Stimulated activated CD8-positive, alpha-beta memory T cell treated with anti-CD3 and anti-CD28 coated beads, Interleukin-15, amount 100 ng/mL, for 24 hours (primary cell): ENCODE results near the gene EIF4E2.

Experiments
- DNase-seq: peaks from one replicate; pipeline ENCODE4 v3.0.0-alpha.2; 2020; ENCODE audit warnings: low read depth

EIF4E2 gene

GRCh38 chr2:232600053-232600773 lies 49.7 kb downstream of the EIF4E2 start:
- no peak for DNase-seq

DNA sequence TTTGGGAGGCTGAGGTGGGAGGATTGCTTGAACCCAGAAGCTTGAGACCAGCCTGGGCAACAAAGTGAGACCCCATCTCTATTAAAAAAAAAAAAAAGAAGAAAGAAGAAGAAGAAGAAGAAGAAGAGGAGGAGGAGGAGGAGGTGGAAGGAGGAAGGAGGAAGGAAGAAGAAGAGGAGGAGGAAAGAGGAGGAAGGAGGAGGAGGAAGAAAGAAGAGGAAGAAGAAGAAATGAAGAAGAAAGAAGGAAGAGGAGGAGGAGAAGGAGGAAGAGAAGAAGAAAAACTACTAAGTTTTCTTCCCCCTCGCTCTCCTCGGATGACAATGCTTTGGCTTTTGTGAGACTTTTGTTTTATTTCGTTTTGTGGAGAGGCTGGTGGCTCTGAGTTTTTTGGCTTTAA lies 52.8 kb downstream of the EIF4E2 start:
- no peak for DNase-seq

GRCh38 chr2:232604535-232604934 lies 54.0 kb downstream of the EIF4E2 start:
- no peak for DNase-seq

- DNase-seq, result no peak
Measured at GRCh38 chr2:232607011-232607410, 56.5 kb downstream of the EIF4E2 start.

- no peak for DNase-seq
Measured at GRCh38 chr2:232609607-232610006, 59.1 kb downstream of the EIF4E2 start.

DNA sequence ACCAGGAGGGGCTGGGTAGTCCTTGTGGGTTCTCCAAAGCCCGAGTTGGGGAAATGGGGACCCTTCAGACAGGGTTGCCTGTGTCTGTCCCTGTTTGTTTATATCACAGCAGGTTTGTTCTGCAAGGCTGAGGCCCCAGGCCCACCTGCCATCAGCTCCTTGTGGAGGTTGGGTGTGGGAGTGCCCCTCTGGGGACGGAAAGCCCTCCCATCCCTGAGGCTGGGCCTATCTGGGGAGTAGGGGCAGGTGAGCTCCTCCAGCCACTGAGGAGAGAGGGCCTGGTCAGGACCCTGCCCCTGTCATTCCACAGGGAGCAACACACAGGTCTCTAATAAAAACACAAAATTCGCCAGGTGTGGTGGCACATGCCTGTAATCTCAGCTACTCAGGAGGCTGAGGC lies 59.6 kb downstream of the EIF4E2 start:
- no peak for DNase-seq

DNA sequence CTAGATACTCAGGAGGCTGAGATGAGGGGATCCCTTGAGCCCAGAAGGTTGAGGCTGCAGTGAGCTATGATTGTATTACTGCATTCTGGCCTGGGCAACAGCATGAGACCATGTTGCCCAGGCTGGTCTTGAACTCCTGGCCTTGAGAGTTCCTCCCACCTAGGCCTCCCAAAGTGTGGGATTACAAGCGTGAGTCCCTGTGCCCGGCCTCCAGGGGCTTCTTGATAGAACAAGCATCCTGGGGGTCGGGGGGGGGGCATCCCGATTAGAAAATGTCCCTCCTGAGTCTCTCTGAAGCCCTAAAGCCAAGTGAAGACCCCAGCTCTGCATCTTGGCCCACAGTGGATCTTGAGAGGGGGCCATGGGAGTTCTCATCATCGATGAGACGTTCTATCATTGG lies 60.6 kb downstream of the EIF4E2 start:
- no peak for DNase-seq

- DNase-seq, result peak; percentile 60
Measured at GRCh38 chr2:232611559-232612218, 61.2 kb downstream of the EIF4E2 start.

- no peak for DNase-seq
Measured at GRCh38 chr2:232613538-232614134, 63.1 kb downstream of the EIF4E2 start.

DNA sequence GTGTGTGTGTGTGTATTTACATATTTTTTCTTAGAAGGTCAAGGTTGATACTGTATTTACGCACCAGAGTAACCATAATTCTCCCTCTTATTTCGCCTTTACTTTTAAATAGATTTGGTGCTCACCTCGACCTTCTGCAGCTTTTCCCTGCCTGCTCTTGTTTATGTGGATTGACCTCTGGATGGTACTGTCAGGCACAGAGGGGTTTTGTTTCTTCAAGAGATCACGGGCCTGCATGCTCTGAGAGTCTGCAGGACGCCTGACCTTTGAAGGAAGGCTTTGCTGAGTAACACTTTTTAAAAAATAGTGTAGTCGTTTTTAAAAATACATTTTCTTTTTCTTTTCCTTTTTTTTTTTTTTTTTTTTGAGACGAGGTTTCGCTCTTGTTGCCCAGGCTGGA lies 64.8 kb downstream of the EIF4E2 start:
- DNase-seq, result no peak
